SHP77 treated with DMSO at 0.1 percent for 48 hours (cell line): Measurements from ENCODE around the gene SPO11.
"Not testable (repeated sequence)": the region's sequence is repeated elsewhere in the genome, so short reads cannot be mapped to it uniquely, and the experiment has no call there.

ENCODE experiments used
- DNase-seq: peaks from one replicate; lab custom pipeline; 2025; lab: John Stamatoyannopoulos, UW

The SPO11 gene

DNA sequence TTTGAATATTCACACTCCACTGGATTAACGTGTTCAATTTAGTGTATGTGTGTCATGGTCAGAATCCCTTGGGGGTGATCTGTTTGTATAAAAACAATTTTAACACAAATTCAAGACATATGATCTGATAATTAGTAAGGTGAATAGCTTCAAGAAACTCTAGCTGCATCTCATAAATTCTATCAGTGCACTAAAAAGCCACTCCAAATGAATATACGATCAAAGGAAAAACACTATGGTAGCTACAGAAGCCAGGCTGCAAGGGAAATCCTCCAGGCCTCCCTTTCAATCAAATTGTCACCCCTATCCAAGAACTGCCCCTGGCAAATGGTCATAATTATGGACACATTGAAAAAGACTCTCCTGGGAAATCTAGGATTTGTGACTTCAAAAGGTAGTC lies 12.1 kb downstream of the SPO11 start:
- no peak for DNase-seq

DNA sequence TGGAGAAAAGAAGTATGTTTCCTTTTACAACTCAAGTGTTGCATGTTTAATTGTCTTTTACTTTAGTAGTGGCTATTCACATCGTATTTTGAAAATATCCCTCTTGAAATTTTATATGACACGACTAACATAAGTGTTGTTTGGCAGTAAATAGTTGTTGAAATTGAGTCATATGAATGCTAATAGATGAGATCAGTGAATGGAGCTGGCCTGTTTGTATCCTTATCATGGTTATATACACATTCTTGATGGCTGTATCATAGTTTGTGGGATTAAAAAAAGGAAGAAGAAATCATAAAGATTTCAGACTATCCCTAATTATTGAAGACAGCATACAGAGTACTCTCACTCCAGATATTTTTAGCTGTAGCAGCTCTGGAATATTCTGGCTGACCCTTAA lies 13.2 kb downstream of the SPO11 start:
- no peak for DNase-seq

DNA sequence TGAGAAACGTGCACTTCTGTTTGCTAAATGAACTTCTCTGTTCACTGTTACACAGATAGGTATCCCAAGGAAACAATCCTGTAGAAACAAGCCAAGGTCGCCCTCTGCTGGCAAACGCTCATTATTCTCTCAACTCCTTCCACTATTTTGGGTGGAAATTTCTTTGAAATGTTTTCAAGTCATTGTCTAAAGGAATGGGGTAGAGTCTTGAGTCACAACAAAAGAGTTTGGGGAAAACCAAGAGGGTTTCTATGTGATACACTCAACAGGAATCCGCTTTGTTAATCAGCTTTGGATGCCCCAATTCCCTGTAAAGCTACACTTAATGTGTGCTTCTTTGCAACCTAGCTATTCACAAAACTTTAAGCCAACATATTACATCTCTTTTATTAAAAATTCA lies 16.9 kb downstream of the SPO11 start:
- DNase-seq = peak; percentile 33

DNA sequence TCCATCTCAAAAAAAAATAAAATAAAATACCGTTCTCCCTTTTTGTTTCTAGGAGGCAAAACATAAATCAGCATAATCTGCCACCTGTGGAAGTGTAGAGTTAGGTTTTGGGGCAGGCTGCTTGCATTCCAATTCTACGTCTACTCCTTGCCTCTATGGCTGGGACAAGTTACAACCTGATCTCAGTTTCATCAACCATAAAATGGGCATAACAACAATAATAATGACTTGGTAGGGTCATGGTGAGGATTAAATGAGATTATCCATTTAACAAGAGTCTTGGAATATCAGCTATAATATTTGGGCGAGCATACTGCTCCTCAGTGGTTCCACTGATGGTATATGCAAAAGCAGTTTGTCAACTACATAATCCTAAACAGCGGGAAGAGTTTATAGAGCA lies 17.8 kb downstream of the SPO11 start:
- DNase-seq = no peak

DNA sequence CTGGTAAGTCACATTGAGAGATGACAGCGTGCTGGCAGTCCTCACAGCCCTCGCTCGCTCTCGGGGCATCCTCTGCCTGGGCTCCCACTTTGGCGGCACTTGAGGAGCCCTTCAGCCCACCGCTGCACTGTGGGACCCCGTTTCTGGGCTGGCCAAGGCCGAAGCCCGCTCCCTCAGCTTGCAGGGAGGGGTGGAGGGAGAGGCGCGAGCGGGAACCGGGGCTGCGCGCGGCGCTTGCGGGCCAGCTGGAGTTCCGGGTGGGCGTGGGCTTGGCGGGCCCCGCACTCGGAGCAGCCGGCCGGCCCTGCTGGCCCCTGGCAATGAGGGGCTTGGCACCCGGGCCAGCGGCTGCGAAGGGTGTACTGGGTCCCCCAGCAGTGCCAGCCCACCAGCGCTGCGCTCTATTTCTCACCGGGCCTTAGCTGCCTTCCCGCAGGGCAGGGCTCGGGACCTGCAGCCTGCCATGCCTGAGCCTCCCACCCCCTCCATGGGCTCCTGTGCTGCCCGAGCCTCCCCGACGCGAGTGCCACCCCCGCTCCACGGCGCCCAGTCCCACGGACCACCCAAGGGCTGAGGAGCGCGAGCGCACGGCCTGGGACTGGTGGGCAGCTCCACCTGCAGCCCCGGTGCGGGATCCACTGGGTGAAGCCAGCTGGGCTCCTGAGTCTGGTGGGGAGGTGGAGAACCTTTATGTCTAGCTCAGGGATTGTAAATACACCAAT lies 18.8 kb downstream of the SPO11 start:
- not testable (repeated sequence) for DNase-seq

DNA sequence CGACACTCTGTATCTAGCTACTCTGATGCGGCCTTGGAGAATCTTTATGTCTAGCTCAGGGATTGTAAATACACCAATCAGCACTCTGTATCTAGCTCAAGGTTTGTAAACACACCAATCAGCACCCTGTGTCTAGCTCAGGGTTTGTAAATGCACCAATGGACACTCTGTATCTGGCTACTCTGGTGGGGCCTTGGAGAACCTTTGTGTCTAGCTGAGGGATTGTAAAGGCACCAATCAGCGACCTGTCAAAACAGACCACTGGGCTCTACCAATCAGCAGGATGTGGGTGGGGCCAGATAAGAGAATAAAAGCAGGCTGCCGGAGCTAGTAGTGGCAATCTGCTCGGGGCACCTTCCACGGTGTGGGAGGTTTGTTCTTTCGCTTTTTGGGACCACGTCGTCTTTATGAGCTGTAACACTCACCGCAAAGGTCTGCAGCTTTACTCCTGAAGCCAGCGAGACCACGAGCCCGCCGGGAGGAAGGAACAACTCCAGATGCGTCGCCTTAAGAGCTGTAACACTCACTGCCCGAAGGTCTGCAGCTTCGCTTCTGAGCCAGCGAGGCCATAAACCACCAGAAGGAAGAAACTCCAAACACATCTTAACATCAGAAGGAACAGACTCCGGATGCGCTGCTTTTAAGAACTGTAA lies 19.4 kb downstream of the SPO11 start:
- DNase-seq = not testable (repeated sequence)

DNA sequence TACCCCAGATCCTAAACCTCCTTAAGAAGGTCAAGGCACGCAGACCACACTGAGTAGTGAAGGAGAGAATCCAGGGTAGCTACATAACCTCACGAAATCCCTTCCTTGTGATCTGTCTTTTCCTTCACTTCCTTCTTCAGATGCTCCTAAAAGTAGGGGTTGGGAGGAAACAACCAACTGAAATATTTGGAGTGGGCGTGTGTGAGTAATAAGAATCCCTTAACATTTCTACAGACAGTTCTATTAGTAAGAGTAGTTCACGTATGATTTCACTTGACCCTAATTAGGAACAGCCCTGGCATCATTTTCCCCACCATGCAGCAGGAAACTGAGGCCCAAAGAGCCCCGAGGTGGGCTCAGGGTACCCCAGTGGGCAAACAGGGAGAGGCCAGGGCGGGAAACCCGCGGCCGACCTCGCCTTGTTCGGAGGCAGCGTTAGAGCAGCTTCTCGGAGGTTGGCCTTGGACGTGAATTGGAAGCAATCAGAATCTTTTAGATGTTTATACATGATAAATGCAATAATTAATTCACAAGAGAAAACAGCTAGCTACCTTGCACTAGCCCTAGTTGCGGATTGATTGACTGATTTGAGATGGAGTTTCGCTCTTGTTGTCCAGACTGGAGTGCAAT lies 20.6 kb downstream of the SPO11 start:
- no peak for DNase-seq

DNA sequence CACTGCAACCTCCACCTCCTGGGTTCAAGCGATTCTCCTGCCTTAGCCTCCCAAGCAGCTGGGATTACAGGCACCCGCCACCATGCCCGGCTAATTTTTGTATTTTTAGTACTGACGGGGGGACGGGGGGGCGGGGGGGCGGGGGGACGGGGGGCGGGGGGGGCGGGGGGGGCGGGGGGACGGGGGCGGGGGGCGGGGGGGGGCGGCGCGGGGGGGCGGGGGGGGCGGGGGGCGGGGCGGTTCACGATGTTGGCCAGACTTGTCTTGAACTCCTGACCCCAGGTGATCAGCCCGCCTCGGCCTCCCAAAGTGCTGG lies 21.1 kb downstream of the SPO11 start:
- not testable (repeated sequence) for DNase-seq

DNA sequence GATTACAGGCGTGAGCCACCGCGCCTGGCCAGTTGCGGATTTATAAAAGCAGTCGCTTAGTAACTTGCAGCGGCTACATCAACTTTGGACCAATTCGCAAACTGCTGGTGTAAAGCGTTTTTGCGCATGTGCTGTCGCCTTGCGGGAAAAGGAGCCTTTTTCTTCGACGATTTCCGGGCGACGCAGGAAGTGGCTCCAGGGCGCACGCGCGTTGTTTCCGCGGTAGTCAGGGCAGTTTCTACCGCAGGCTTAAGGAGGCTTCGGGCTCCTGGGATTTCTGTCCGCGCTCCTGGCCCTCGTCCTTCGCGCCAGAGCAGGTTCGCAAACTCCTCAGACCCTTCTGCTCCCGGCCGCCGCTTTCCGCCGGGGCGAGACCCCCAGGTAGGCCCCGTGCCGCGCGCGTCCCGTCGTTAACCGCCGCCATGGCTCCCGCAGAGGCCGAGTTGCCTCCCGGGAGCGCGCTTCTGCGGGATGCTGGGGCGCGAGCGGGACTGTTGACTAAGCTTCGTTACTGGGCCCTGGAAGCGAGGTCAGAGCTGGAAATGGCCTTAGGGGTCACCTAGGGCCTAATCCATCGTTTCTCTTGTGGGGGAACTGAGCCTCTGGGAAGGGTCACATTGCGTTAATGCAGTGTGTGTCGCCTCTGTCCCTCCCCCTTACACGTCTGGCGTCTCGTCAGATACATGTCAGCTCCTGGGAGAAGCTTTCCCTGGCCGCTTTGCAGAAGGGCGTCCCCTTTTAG lies 21.6 kb downstream of the SPO11 start, which contains the start of gene RAE1:
RAE1 (plus strand) TSS at position 214 of the 742 bp plus-strand sequence. CDS start 2,784 bp downstream, outside the sequence.
- DNase-seq = peak; percentile 92

DNA sequence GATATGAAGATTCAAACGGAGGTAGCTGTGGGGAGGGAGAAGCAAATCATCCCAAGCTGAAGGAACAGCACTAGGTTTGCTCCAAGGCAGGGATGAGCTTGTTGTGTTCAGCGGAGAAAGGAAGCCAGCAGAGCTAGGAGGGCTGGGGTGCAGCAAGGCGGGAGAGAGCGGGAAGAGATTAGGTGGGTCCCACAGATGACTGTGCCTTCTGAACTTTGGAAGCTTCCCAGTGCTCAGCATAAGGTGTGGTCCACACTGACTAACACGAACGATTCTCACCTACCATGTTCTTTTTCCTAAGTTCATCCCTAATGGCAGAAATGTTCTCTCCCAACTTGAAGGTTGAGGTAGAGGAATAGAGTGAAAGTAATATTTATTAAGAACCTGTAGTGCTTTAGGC lies 22.7 kb downstream of the SPO11 start:
- DNase-seq = no peak

DNA sequence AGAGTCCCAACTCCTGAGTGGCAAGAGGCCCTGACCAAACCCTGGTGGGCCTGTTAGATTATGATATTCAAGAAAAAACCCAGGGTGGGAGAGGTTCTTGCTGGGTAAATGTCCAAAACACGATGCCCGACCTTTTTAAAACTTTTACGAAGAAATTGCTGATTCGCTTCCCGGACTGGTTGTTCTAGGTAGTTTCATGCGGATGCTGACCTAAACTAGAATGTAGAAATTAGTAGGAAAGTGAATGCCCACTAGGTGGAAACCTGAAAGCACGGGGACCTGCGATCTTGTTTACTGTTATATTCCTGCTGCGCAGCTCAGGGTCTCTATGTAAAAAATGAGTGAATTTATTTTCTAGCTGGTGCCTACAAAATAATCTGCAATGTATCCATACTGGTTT lies 23.7 kb downstream of the SPO11 start:
- DNase-seq = no peak

DNA sequence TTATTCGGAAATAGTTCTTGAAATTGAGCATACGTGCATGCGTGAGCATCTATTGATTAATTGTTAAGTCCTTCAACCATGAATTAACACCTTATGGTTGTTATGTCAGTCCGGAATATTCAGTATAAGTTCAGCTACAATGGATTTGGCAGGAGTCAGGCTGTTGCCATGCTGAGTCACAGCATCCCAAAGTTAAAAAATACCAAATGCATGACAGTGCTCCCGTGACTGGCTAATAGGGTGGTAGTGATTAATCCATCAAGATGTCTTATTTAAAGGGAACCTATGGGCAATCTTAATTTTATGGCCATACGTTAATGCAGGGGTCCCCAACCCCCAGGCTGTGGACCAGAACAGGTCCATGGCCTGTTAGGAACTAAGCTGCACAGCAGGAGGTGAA lies 31.9 kb downstream of the SPO11 start:
- DNase-seq = no peak

DNA sequence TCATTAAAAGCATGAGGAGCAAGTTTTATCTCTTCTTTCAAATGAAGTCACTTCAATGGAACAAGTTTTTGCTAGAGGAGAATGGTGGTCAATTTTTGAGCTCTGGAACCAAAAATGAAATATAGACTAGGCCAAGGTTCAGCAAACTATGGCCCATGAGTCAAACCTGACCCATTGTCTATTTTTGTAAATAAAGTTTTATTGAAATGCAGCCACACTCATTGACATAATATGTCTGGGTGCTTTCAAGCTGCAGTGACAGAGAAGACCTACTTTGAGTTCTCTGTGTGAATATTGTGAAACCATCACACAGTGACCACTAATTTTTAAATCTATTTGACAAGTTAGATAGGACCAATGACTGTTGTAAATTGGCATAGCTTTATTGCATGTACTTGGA lies 34.8 kb downstream of the SPO11 start:
- DNase-seq = no peak

DNA sequence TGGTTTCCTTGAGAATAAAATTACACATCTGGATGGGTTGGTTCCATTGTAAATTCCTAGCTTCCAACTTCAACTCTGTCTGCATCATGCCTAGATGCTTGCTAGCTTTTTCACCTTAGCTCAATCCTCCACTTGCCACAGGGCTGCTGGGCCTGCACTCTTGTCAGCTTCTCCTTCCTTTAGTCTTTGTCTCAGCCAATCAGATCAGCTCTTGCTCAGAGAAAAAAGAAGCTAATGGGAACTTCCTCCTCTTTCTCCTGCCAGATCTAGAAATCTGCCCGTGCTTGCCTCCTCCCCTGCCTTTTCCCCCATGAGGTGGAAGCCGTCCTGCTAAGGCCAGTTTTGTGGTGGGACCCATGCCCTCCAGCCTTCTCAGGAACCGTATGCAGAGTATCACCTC lies 40.0 kb downstream of the SPO11 start:
- no peak for DNase-seq

DNA sequence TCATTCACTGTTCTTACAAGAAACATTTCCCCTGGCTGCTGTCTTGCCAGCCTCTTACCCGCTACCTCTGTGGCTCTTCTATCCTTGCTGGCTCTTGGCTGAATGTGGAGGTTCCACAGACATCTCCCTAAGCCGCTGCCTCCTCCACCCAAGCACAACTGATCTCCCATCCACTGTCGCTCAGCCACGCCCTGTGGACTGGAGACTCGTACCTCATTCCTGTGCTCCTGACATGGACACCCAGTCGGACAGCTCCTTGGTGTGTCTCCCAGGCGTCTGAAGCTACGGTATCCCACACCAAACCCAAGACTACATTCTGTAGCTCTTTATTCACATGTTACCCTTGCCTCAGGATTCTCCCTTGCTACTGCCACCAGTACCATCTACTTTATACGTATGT lies 40.7 kb downstream of the SPO11 start:
- DNase-seq = no peak

DNA sequence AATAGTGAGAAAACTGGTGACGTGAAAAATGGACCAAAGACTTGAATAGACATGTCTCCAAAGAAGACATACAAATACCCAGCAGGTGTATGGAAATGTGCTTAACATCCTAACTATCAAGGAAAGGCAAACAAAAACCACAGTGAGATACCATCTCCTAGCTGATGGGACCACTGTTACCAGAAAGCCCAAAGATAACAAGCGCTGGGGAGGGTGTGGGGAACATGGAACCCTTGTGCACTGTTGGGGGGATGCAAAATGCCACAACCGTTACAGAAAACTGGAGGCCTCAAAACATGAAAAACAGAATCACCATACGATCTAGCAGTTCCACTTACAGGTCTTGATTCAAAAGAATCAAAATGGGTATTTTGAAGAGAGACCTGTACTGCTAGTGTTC lies 41.8 kb downstream of the SPO11 start:
- DNase-seq = no peak

DNA sequence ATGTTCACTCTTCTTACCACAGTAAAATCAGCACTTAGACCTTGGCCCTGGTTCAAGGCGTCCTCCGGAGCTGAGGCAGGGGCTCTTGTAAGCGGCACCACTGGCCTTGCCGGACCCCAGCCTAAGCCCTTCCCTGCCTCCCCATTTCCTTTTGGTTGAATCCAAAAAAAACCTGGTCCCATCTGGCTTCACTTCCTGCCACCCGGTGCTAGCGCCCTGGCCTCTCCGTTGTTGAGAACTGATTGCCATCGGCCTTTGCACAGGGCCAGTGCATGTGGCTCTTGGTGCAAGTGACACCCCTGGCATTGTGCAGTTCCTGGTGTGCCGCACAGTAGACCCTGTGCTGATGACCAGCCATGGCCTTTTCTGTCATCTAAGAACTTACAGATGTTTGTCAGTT lies 42.6 kb downstream of the SPO11 start:
- DNase-seq = no peak

DNA sequence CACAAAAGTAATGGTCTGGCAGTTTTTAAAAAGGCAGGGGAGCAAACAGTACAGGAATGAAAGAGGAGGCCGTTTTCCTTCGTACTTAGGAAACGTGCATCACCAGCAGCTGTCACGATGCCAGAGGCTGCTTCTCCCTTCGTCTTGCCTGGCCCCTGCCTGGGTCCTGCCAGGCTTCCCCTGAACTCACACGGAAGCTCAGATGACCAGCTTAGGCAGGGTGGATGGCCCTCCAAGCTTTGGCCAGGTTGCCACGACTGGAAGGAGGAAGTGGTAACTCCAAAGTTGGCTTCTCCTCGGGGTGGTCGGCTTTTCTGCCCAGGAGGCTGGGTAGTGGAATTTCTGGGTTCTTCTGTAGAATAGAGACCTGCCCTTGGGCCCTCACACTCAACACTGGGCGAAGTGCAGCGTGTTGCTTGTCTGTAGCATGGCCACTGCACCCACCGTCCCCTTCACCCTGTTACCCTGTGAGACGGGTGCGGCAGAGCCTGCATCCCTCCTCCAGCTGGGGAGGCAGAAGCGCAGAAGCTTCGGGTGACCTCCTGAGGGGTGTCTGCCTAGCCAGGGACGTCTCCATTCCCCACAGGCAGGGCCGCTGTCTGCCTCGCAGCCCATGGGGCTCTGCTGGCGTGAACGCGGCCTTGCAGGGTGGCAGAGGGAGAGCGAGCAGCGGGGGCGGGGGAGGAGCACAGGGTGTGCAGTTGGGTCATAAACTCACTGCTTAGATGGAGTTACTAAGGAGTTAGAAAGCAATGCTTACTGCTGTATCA lies 43.2 kb downstream of the SPO11 start:
- no peak for DNase-seq

DNA sequence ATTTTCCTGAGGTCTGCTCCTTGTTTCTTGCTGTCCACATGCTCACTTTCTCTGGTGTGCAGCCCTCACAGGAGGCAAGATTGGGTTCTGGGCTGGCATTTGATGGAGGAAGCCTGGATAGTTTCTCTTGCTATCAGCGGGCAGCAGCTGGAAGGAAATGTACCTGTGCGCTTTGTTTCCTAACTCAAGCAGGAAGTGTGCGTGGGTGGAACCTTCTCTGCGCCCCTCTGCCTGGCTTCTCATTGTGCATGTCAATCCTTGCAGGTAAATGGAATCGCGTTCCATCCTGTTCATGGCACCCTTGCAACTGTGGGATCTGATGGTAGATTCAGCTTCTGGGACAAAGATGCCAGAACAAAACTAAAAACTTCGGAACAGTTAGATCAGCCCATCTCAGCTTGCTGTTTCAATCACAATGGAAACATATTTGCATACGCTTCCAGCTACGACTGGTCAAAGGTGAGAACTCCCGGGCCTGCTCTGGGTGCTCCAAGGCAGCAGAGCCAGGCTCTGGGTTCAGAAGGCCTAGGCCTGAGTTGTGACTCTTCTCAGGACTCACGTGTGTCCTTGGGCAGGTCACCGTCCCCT lies 44.8 kb downstream of the SPO11 start:
- no peak for DNase-seq

DNA sequence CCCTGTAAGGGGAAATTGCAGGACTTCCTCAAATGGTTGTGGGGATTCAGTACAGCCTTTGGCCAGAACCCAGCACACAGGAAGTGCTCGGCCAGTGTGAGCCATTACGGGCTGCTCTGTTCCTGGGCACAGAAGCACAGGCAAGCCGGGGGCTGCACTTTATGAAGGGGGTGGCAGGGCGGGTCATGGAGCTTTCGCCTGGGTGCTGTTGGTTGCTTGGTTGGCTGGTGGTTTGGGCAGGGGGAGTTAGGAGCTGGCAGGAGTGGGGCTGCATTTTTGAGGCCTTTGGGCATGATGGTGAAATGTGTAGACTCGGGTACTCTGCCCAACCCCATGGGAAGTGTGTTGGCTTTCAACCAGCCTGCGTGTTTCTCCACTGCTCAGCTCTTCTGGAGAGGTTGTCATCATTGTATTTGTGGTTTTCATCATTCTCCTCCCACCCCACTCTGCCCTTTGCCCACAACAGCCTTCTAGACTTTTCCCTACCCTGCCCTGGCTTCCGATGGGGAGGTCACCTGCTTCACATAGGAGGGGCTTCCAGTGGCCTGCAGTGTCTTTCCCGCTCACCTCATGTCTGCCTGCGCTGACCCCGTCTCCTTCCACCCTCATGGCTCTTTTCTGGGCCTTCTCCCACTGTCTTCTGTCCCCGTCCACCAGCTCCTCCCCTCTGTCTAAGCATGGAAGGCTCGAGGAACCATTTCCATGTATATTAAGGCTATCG lies 45.5 kb downstream of the SPO11 start:
- no peak for DNase-seq

DNA sequence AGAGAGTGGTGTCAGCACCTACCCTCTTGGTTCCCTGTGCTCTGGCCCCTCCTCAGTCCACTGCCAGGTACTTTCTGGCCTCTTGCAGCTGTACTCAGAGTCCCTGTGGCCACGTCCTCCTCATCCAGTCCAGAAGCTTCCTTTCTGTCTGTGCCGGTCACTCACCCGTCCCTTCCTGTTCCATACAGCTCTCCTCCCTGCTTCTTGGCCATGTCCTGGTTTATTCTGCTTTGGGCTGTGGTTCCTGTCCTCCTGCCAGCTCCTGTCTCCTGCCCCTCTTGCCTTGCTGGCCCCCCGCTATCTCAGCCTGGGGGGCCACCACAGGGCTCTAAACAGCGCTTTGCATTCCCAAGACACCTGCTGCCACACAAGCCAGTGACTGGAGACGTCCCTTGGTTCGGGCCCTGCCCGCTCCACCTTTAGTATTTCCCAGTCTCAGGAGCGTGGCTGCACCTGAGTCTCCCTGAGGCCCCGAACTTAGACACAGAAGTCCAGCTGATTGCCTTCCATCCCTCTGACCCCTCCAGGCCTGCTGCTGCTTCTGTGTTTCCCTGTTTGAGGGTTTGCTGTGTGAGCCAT lies 46.1 kb downstream of the SPO11 start:
- DNase-seq = no peak
